ENCODE measurements around the gene BCAS1. TPM values are rescaled to one million over a fixed set of nuclear protein-coding genes. Genes with fewer than 3 reads are reported as not detected.

BCAS1 gene
- polyA plus RNA-seq, 1 donor: 3.6 TPM

- DNase-seq (ENCODE audit: low read depth): no peak
These were observed 165.2 kb downstream of the BCAS1 start for GRCh38 chr20:53905019-53905819.

DNA sequence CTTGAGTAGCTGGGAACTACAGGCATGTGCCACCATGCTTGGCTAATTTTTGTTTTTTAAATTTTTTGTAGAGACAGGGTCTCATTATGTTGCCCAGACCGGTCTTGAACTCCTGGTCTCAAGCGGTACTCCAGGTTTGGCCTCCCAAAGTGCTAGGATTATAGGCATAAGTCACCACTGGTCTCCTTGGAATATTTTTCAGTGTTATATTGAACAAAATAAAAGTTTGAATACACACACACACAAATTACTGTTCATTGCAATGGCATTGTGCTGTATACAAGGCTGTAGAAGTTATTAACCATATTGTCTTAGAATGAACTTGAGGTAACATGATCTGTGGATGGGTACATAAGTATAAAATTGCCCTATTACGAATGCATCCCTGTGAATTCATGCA lies 166.1 kb downstream of the BCAS1 start:
- no peak for DNase-seq (ENCODE audit: low read depth)

DNA sequence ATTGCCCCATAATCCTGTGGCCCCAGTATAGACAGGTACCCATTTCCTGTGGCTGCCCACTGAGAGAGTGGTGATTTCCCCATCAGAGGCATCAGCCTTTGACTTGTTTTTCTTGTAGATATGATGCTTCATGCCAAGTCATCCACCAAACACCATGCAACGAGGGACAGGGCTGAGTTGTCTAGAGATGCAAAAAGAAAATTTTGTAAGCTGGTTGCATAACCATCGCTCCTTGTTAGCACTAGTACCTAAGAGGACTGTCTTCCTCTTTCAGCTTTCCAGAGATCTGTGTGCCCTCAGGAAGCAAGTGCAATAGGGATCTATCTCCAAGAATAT lies 166.8 kb downstream of the BCAS1 start:
- no peak for DNase-seq (ENCODE audit: low read depth)

GRCh38 chr20:53902968-53903651 lies 167.3 kb downstream of the BCAS1 start:
- DNase-seq (ENCODE audit: low read depth): no peak

- no peak for DNase-seq (ENCODE audit: low read depth)
These were observed 168.8 kb downstream of the BCAS1 start for GRCh38 chr20:53901497-53902096.

DNA sequence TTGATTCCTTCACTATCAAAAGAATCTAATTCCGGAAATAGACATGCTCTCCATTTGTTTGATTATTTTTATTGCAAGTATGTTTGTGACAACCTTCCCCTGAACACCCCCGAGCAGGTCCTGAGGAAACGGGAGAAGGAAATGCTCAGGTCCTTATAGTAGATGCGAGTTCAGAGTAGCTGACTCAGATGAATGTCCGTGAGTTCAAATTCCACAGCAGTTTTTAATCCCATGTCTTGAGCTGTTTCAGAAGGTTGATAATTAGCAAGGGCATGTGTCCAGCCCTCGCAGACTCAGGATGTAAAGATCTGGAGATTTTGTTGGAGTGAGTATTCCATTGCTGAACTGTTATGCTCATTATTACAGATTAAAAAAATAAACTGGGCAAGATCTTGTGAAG lies 169.3 kb downstream of the BCAS1 start:
- DNase-seq (ENCODE audit: low read depth): no peak

DNA sequence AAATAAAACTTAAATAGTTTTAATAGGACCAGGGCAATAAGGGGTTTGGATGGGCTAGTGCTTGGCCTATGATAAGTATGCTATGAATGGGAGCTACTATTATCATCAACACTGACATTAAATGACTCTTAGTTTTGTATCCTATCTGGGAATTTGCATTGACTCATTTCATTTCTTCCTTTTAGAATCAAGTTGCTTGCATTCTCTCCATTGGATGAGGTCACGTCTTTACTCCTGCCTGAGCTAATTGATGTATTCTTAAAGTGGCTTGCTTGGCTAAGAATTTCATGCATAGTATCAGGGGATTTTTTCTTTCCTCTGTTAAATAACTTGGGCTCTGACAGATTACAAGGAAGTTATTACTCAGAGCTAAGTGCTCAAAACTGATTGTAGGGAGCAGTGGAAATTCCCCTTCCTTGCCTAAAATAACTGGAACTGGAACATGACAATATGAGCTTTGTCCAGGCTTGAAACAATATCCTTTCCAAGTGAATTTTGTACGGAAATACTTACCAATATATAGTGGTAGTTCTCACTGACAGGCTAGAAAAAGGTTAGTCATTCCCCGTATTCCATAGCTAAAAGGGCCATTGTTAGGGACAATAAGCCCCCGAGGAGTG lies 169.9 kb downstream of the BCAS1 start:
- DNase-seq (ENCODE audit: low read depth): peak; percentile 77

DNA sequence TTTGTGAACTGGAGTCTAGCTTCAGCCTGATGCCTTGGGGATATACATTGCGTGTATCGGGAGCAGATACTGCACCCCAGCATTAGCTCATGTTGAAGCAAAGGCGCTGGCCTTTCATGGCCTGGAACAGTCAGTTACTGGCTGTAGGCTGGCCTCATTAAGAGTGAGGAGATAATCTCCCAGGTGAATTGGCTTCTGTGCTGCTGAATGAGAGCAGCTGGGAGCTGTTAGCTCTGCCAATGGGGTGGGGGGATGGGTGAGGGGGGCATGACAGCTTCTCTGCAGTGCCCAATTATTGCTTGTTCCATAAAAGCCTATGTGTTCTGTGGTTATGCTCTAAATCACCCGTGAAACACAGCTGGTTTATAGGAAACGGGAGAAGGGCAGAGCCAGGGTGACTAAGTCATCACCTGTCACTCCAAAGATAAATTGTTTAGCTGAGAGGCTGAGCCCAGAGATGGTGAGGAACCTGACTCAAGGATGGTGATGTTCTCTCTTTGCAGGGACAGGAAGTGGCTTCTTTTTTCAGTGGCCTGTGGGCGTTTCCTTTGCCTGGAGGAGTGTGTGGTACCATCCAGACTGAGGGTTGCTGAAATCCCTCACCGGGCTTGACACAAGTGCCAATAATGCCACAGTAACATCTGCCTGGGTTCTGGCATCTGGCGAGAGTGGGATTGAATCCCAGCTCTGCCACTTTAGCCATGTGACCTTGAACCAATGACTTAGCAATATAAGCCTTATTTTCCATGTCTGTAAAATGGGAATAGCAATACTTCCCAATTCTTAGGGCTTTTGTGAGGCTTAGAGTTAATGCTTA lies 170.8 kb downstream of the BCAS1 start:
- no peak for DNase-seq (ENCODE audit: low read depth)

GRCh38 chr20:53898556-53898931 lies 171.8 kb downstream of the BCAS1 start:
- DNase-seq (ENCODE audit: low read depth): no peak

GRCh38 chr20:53897884-53898555 lies 172.4 kb downstream of the BCAS1 start:
- no peak for DNase-seq (ENCODE audit: low read depth)

- DNase-seq (ENCODE audit: low read depth): no peak
These were observed 173.7 kb downstream of the BCAS1 start for GRCh38 chr20:53896647-53897046.

DNA sequence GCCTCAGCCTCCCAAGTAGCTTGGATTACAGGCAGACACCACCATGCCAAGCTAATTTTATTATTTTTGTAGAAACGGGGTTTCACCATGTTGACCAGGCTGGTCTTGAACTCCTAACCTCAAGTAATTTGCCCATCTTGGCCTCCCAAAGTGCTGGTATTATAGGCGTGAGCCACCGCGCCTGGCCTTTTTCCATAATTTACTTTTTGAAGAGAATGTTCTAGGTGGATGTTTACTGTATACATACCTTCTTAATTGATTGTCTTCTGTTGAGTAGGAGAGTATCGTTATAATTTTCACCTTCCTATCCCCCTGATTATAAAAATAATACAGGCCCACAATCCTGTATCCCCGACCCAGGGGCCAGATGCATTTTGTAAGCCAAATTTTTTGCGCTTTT lies 174.4 kb downstream of the BCAS1 start:
- DNase-seq (ENCODE audit: low read depth): no peak

- DNase-seq (ENCODE audit: low read depth): no peak
These were observed 175.0 kb downstream of the BCAS1 start for GRCh38 chr20:53895385-53895755.

- no peak for DNase-seq (ENCODE audit: low read depth)
These were observed 175.5 kb downstream of the BCAS1 start for GRCh38 chr20:53894707-53895384.

Other genes with a start within 250 kb of the BCAS1 start
- gene CYP24A1, start 103.4 kb upstream of the BCAS1 start, polyA plus RNA-seq (ENCODE audit: insufficient read length): 0.68 TPM
- gene PFDN4, start 137.5 kb upstream of the BCAS1 start, polyA plus RNA-seq (ENCODE audit: insufficient read length): 59.7 TPM